ENCODE measurements around the gene SRSF10.
A peak's percentile ranks its signal among the peaks of the same experiment; 100 is the strongest.

The SRSF10 gene

DNA sequence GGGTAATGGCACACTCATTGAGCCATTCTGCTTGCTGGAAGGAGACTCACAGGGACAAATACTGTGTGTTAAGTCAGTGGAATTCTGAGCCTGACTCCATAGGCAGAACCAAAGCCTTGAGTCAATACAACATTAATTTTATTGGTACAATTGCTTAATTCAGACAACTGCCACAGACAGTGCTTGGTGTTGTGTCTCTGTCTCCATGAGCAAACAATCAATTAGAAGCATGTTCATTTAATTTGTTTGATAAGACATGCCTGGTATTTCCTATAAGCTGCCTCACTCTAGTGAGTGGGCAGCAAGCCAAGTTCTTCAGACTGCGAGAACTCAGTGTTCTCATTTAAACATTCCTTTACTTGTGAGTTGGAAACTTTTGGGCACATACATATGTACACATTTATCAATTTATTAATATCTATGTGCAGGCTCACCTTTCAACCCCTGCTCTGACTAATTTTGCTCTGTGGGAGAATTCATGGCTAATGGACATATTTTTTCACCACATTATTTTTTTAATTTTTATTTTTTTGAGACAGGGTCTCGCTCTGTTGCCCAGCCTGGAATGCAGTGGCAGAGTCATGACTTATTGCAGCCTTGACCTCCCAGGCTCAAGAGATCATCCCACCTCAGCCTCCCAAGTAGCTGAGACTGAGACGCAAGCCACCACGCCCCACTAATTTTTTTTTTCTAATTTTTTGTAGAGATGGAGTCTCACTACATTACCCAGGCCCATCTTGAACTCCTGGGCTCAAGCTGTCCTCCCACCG is 4.5 kb upstream of the SRSF10 start:
- Histone ChIP-seq H3K36me3 (replicated peaks; ENCODE audit: insufficient read depth, low read length) (no peaks in the 10 kb centered on the region), H3K9me2 (replicated peaks; ENCODE audit: insufficient read depth, low read length) (no peaks in the 10 kb centered on the region), H3K9ac (ENCODE audit: low read length) (no peak overlapping the region), H3K4me2 (ENCODE audit: low read depth, low read length) (no peak overlapping the region), H3F3A (ENCODE audit: insufficient read depth, low read length) (peaks cover 4% of the 10 kb centered on the region; the same call in 1 of the 2 replicates), H3K27me3 (replicated peaks; ENCODE audit: insufficient read depth, low read length) (no peaks in the 10 kb centered on the region), H3K4me3 (ENCODE audit: low read length) (no peak overlapping the region), H4K20me1 (ENCODE audit: insufficient read depth, low read length) (no peaks in the 10 kb centered on the region), H3K4me1 (ENCODE audit: low read length) (peaks cover 5% of the 10 kb centered on the region), H3K27ac (ENCODE audit: low read length) (no peak overlapping the region), H3K79me2 (ENCODE audit: low read length) (peaks cover 6% of the 10 kb centered on the region), H3K9me3 (replicated peaks; ENCODE audit: insufficient read depth, low read length) (no peaks in the 10 kb centered on the region), H2AFZ (ENCODE audit: low read length) (no peak overlapping the region)
- no peak for TF ChIP-seq EZH2 (optimal IDR thresholded peaks at IDR 0.05; ENCODE audit: low read depth, low read length)
- TF ChIP-seq EZH2phosphoT487 (IDR thresholded peaks at IDR 0.05; ENCODE audit: low read length), result no peak
- DNase-seq, result no peak

GRCh38 chr1:23980728-23981070 is 572 bp upstream of the SRSF10 start:
- Histone ChIP-seq H3K27me3 (replicated peaks; ENCODE audit: insufficient read depth, low read length) (no peaks in the 10 kb centered on the region), H3K4me1 (ENCODE audit: low read length) (peaks cover 28% of the 10 kb centered on the region), H3K9me3 (replicated peaks; ENCODE audit: insufficient read depth, low read length) (no peaks in the 10 kb centered on the region), H3K4me3 (ENCODE audit: low read length) (peak overlapping the region; percentile 57), H3K4me2 (ENCODE audit: low read depth, low read length) (peak overlapping the region; percentile 91), H3F3A (ENCODE audit: insufficient read depth, low read length) (peaks cover 10% of the 10 kb centered on the region; the same call in 1 of the 2 replicates), H4K20me1 (ENCODE audit: insufficient read depth, low read length) (peaks cover 26% of the 10 kb centered on the region), H3K9me2 (replicated peaks; ENCODE audit: insufficient read depth, low read length) (no peaks in the 10 kb centered on the region), H2AFZ (ENCODE audit: low read length) (peak overlapping the region; percentile 94), H3K9ac (ENCODE audit: low read length) (peak overlapping the region; percentile 78), H3K79me2 (ENCODE audit: low read length) (peaks cover 45% of the 10 kb centered on the region), H3K36me3 (replicated peaks; ENCODE audit: insufficient read depth, low read length) (no peaks in the 10 kb centered on the region; the same call in 1 of the 2 replicates), H3K27ac (ENCODE audit: low read length) (peak overlapping the region; percentile 84)
- no peak for DNase-seq
- TF ChIP-seq EZH2 (optimal IDR thresholded peaks at IDR 0.05; ENCODE audit: low read depth, low read length) (no peak), EZH2phosphoT487 (IDR thresholded peaks at IDR 0.05; ENCODE audit: low read length) (no peak)

DNA sequence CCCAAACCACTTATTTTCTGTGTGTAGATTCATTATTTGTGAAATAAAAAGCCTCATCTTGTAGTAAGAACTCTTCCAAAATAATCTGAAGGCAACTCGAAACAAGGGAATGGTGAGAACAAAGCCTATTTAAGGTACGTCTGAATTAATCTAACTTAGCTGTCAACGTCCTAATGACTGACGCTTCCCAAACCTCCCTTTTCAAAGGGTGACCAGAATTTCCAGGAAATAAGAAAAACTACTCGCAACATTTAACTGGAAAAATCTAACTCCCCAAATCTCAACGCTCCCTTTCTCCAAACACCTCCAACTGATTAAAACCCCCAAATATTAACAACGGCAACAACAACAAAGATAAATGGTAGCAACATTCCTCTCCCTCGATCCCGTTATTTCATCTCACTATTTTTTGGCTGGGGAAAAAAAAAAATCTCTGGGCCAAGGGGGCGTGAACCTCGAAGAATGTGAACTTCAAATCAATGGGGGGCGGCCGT is 693 bp downstream of the SRSF10 start:
- peak overlapping the region; percentile 6; the same call in 1 of the 2 replicates for H2AFZ ChIP-seq (ENCODE audit: low read length)
- H3K9me3 ChIP-seq (replicated peaks; ENCODE audit: insufficient read depth, low read length), result no peaks in the 10 kb centered on the region
- peaks cover 35% of the 10 kb centered on the region for H3K4me1 ChIP-seq (ENCODE audit: low read length)
- no peaks in the 10 kb centered on the region for H3K27me3 ChIP-seq (replicated peaks; ENCODE audit: insufficient read depth, low read length)
- H3K9ac ChIP-seq (ENCODE audit: low read length), result peak overlapping the region; percentile 98
- peaks cover 10% of the 10 kb centered on the region; the same call in 1 of the 2 replicates for H3F3A ChIP-seq (ENCODE audit: insufficient read depth, low read length)
- peak overlapping the region; percentile 67 for H3K4me2 ChIP-seq (ENCODE audit: low read depth, low read length)
- peak overlapping the region; percentile 96 for H3K4me3 ChIP-seq (ENCODE audit: low read length)
- peaks cover 36% of the 10 kb centered on the region for H4K20me1 ChIP-seq (ENCODE audit: insufficient read depth, low read length)
- TF ChIP-seq EZH2phosphoT487 (IDR thresholded peaks at IDR 0.05; ENCODE audit: low read length) (no peak), EZH2 (optimal IDR thresholded peaks at IDR 0.05; ENCODE audit: low read depth, low read length) (no peak), CTCF (IDR thresholded peaks at IDR 0.05; ENCODE audit: low read length) (no peak)
- peaks cover 57% of the 10 kb centered on the region for H3K79me2 ChIP-seq (ENCODE audit: low read length)
- no peak for DNase-seq
- no peaks in the 10 kb centered on the region for H3K9me2 ChIP-seq (replicated peaks; ENCODE audit: insufficient read depth, low read length)
- peak overlapping the region; percentile 84 for H3K27ac ChIP-seq (ENCODE audit: low read length)
- H3K36me3 ChIP-seq (replicated peaks; ENCODE audit: insufficient read depth, low read length), result no peaks in the 10 kb centered on the region; the same call in 1 of the 2 replicates

DNA sequence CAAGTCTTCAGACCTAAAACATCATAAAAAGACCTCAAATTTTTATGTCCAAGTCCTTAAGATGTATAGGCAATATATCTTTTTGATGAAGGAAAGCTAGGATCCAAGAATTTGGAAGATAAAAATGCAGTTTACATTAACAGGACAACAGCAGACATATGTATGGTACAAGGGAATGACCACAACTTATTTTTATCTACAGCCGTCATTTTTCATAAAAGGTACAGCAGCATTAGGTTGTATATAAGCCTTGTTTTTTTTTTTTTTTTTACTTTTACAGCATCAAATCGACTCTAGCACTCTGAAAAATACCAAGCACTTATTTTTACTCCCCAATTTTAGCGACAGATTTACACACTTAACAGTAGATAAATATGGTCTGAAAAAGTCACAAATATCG is 1.3 kb downstream of the SRSF10 start:
- Histone ChIP-seq H4K20me1 (ENCODE audit: insufficient read depth, low read length) (peaks cover 36% of the 10 kb centered on the region), H3K4me2 (ENCODE audit: low read depth, low read length) (peak overlapping the region; percentile 67), H3K9ac (ENCODE audit: low read length) (peak overlapping the region; percentile 98), H3K27me3 (replicated peaks; ENCODE audit: insufficient read depth, low read length) (no peaks in the 10 kb centered on the region), H3K4me3 (ENCODE audit: low read length) (peak overlapping the region; percentile 96), H2AFZ (ENCODE audit: low read length) (no peak overlapping the region), H3K27ac (ENCODE audit: low read length) (no peak overlapping the region; the same call in 1 of the 2 replicates), H3K79me2 (ENCODE audit: low read length) (peaks cover 64% of the 10 kb centered on the region), H3F3A (ENCODE audit: insufficient read depth, low read length) (peaks cover 10% of the 10 kb centered on the region; the same call in 1 of the 2 replicates), H3K36me3 (replicated peaks; ENCODE audit: insufficient read depth, low read length) (no peaks in the 10 kb centered on the region; the same call in 1 of the 2 replicates), H3K4me1 (ENCODE audit: low read length) (peaks cover 35% of the 10 kb centered on the region), H3K9me2 (replicated peaks; ENCODE audit: insufficient read depth, low read length) (no peaks in the 10 kb centered on the region), H3K9me3 (replicated peaks; ENCODE audit: insufficient read depth, low read length) (no peaks in the 10 kb centered on the region)
- no peak for DNase-seq
- no peak for TF ChIP-seq EZH2 (optimal IDR thresholded peaks at IDR 0.05; ENCODE audit: low read depth, low read length)
- TF ChIP-seq CTCF (IDR thresholded peaks at IDR 0.05; ENCODE audit: low read length), result no peak
- no peak for TF ChIP-seq EZH2phosphoT487 (IDR thresholded peaks at IDR 0.05; ENCODE audit: low read length)

Measured in MM.1S (cell line).